GM12878 (cell line): ENCODE results near the gene TMTC1. TPM values are rescaled to one million over a fixed set of nuclear protein-coding genes. Genes with fewer than 3 reads are reported as not detected.
A peak's percentile ranks its signal among the peaks of the same experiment; 100 is the strongest.

Experiments
- BMI1 ChIP-seq: fragments of 450-650 bp; IDR thresholded peaks from 2 replicates; pipeline ENCODE4 v1.6.1; 2016; ENCODE audit warnings: mild to moderate bottlenecking, moderate library complexity, borderline replicate concordance
- CBX5 ChIP-seq: sonication (generic); IDR thresholded peaks from 2 replicates; pipeline ENCODE4 v1.6.1; 2016; ENCODE audit warnings: low read depth, moderate library complexity, mild to moderate bottlenecking, inconsistent platforms
- CEBPB ChIP-seq, 2 experiments: fragments of 150-350 bp in 1 of 2; IDR thresholded peaks; 2 replicates each; pipeline ENCODE4 v1.6.1; 2012 to 2014; ENCODE audit warnings: low read depth in 2 of 2, low read length in 2 of 2, borderline replicate concordance in 1 of 2, inconsistent platforms in 1 of 2
- CHD1 ChIP-seq: IDR thresholded peaks from 2 replicates; pipeline ENCODE4 v1.6.1; 2012; ENCODE audit warnings: low read depth, low read length, improper control_type of control experiment
- CHD2 ChIP-seq: IDR thresholded peaks from 2 replicates; pipeline ENCODE4 v1.6.1; 2011; ENCODE audit warnings: low read depth, low read length, improper control_type of control experiment, borderline replicate concordance
- CREB1 ChIP-seq: IDR thresholded peaks from 2 replicates; pipeline ENCODE4 v1.6.1; 2012; ENCODE audit warnings: low read depth, mild to moderate bottlenecking, inconsistent platforms
- CUX1 ChIP-seq: IDR thresholded peaks from 2 replicates; pipeline ENCODE4 v1.6.1; 2012; ENCODE audit warnings: improper control_type of control experiment, low read depth, low read length; ENCODE audit not compliant: insufficient replicate concordance
- FOXM1 ChIP-seq: IDR thresholded peaks from 2 replicates; pipeline ENCODE4 v1.6.1; 2012; ENCODE audit warnings: low read depth, mild to moderate bottlenecking, inconsistent platforms, low read length, moderate library complexity
- IRF3 ChIP-seq: fragments of 450-650 bp; IDR thresholded peaks from 2 replicates; pipeline ENCODE4 v1.6.1; 2014; ENCODE audit warnings: mild to moderate bottlenecking
- MEF2B ChIP-seq: fragments of 450-650 bp; IDR thresholded peaks from 2 replicates; pipeline ENCODE4 v1.6.1; 2018; ENCODE audit warnings: mild to moderate bottlenecking, moderate library complexity; ENCODE audit not compliant: partially characterized antibody, poor library complexity, severe bottlenecking
- MTA2 ChIP-seq: fragments of 450-650 bp; IDR thresholded peaks from 2 replicates; pipeline ENCODE4 v1.6.1; 2016; ENCODE audit warnings: low read depth, mild to moderate bottlenecking, moderate library complexity
- RELB ChIP-seq: fragments of 450-650 bp; IDR thresholded peaks from 2 replicates; pipeline ENCODE4 v1.6.1; 2017; ENCODE audit warnings: low read depth, mild to moderate bottlenecking, moderate library complexity
- SPI1 ChIP-seq: IDR thresholded peaks from 2 replicates; pipeline ENCODE4 v1.6.1; 2011; ENCODE audit warnings: low read depth, mild to moderate bottlenecking, low read length, moderate library complexity, borderline replicate concordance; ENCODE audit not compliant: insufficient read depth
- TCF12 ChIP-seq: IDR thresholded peaks from 2 replicates; pipeline ENCODE4 v1.6.1; 2011; ENCODE audit warnings: low read depth, mild to moderate bottlenecking, low read length
- USF1 ChIP-seq: IDR thresholded peaks from 2 replicates; pipeline ENCODE4 v1.6.1; 2011; ENCODE audit warnings: borderline replicate concordance, low read depth, mild to moderate bottlenecking, moderate library complexity, mixed read lengths, low read length; ENCODE audit not compliant: insufficient read depth; ENCODE audit errors: extremely low read length
- YBX1 ChIP-seq: fragments of 450-650 bp; IDR thresholded peaks from 2 replicates; pipeline ENCODE4 v1.6.1; 2016; ENCODE audit warnings: antibody characterized with exemption
- ZNF207 ChIP-seq: fragments of 450-650 bp; IDR thresholded peaks from 2 replicates; pipeline ENCODE4 v1.6.1; 2014; ENCODE audit warnings: antibody characterized with exemption, mild to moderate bottlenecking, borderline replicate concordance
- ZNF687 ChIP-seq: fragments of 450-650 bp; IDR thresholded peaks from 2 replicates; pipeline ENCODE4 v1.6.1; 2017; ENCODE audit warnings: mild to moderate bottlenecking, moderate library complexity
- polyA plus RNA-seq, 11 experiments: library from polyadenylated mRNA; depleted of rRNA in 4 of 11; unstranded in 6 of 11; stranded (reverse) in 5 of 11; fragments of >200 nt; fragmentation: Nextera tagmentation in 4 of 11; fragmentation: Illumina TruSeq in 1 of 11; extraction: Ambion mirVana in 4 of 11; extraction: Trizol in 1 of 11; gene quantifications; 1 replicate in 1 of 11; 2 replicates in 10 of 11; pipeline versions ENCODE4 v1.2.1 to v1.2.3, GENCODE V29; 2011 to 2016; ENCODE audit warnings: inconsistent platforms in 2 of 11, missing spikeins in 2 of 11, low read depth in 1 of 11
- total RNA-seq, 4 experiments: library from RNA; depleted of rRNA in 3 of 4; stranded (reverse); fragments of >200 nt in 3 of 4; fragmentation: Illumina TruSeq in 1 of 4; extraction: Trizol in 1 of 4; gene quantifications; 2 replicates each; pipeline versions ENCODE4 v1.2.1 to v1.2.3, GENCODE V29; 2013 to 2021

The TMTC1 gene
- total and polyA plus RNA-seq, 10 of the 15 experiments (the other 5 are each of a cell fraction or from before 2014, with no cell fraction given): 0.10 to 20.9 (median 0.57) TPM

- peak; percentile 93 for TF ChIP-seq MTA2
- TF ChIP-seq USF1: no peak
- TF ChIP-seq ZNF207: no peak
- no peak for TF ChIP-seq CHD1
- no peak for TF ChIP-seq IRF3
- TF ChIP-seq CHD2: no peak
- TF ChIP-seq ZNF687: no peak
- no peak for TF ChIP-seq YBX1
- no peak for TF ChIP-seq FOXM1
- peak; percentile 73 for TF ChIP-seq RELB
- no peak for TF ChIP-seq TCF12
- TF ChIP-seq CUX1: peak; percentile 33
- TF ChIP-seq SPI1: no peak
- TF ChIP-seq CEBPB (IDR thresholded peaks at IDR 0.05; ENCODE audit: borderline replicate concordance in 1 of 2, low read depth in 2 of 2, low read length in 2 of 2): no peak
- no peak for TF ChIP-seq CBX5
- peak; percentile 90 for TF ChIP-seq BMI1
- TF ChIP-seq CREB1: no peak
- peak; percentile 33 for TF ChIP-seq MEF2B
Measured at GRCh38 chr12:29692237-29692636, 91.5 kb downstream of the TMTC1 start (continued).
